GM18508 (cell line): Measurements from ENCODE around the gene NUDT19.
"Not testable (repeated sequence)": the region's sequence is repeated elsewhere in the genome, so short reads cannot be mapped to it uniquely, and the experiment has no call there.

Experiments
- ATAC-seq: cut with Tn5 transposase; IDR thresholded peaks from one replicate; pipeline ENCODE4 v1.9.1; 2021; ENCODE audit warnings: moderate number of reproducible peaks; ENCODE audit not compliant: insufficient read depth, unreplicated experiment

Gene NUDT19

GRCh38 chr19:32691291-32691951 lies at the start of gene NUDT19:
NUDT19 (plus strand) TSS chr19:32691821; CDS start chr19:32691961, 140 bp downstream.
- ATAC-seq, result peak; percentile 55

DNA sequence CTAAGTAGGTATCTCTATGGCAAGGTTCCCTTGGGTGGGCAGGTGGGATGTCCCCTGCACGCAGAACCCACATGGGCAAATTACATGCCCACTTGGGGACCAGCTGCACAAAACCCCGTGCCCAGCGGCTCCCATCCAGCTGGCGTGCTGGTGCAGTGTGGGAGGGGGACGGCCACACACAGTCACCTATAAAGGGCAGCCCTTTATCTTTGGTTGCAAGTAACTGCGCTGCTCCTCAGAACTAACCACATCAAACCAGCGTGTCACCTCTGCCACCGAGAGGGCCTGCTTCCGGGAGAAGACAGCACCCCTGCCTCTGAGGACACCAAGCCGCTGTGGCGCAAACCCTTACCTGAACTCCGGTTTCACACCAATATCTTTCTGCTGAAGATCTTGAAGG lies 48.9 kb upstream of the NUDT19 start:
- no peak for ATAC-seq

DNA sequence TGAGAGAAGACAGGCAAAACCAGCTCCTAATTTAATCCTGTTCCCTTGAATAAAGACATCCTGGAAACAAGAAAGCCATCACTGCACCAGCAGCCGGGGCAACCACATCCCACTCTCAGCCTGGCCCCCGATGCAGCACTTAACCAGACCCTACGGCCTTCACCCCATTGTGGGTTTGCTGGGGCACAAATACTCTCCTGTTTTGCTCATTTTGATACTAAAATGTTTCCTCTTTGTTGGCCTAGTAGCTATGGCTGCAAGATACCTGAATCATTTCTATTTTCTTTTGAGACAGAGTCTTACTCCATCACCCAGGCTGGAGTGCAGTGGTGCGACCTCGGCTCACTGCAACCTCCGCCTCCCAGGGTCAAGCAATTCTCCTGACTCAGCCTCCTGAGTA lies 45.1 kb upstream of the NUDT19 start:
- no peak for ATAC-seq

GRCh38 chr19:32647361-32647760 lies 44.3 kb upstream of the NUDT19 start:
- ATAC-seq, result no peak

DNA sequence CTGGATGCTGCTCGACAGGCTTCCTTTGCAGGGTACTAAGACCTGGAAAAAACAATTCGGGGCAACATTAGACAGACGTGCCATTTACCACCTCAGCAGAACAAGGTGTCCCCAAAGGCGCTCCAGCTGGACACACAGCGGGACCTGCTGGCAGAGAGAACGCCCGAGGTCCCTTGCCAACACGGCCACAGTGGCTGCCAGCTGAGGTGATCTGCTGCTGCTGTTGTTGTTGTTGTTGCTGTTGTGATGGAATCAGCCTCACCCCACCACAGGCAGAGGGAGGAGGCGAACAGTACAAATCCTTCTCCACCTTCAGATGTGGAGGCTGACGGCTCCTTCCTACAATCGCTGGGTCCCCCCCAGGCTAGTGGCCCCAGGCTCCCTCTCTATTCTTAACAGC lies 41.9 kb upstream of the NUDT19 start:
- no peak for ATAC-seq

DNA sequence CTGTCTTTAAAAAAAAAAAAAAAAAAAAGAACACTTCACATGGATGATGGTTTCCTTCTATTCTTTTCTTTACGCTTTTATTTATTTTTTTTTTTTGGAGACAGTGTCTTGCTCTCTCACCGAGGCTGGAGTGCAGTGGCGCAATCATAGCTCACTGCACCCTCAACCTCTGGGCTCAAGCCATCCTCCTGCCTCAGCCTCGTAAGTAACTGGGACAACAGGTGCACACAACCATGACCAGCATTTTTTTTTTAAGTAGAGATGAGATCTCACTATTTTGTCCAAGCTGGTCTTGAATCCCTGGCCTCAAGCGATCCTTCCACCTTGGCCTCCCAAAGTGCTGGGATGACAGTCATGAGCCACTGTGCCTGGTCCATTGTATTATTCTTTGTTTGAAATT lies 41.0 kb upstream of the NUDT19 start:
- ATAC-seq, result no peak

DNA sequence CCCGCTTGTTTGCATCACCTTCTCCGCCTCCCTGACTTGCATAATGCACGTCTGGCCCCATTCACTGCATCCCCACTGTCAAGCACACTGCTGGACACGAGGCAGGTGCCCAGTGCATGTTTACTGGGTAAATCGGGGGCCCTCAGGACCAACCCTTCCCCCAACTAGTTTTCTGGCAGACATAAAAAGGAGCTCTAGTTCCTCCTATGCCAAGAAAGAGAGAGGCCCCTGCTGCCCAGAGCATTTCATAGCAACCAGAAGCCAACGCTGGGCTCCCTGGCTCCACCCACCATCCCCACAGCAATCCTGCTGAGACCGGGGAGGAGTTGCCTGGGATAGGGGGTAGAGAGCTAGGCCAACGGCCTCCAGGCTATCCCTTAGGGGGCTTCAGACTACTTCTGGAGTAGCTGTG lies 39.9 kb upstream of the NUDT19 start:
- ATAC-seq, result no peak

- not testable (repeated sequence) for ATAC-seq
Measured at GRCh38 chr19:32652331-32652730, 39.3 kb upstream of the NUDT19 start.

GRCh38 chr19:32652894-32653598 lies 38.6 kb upstream of the NUDT19 start:
- ATAC-seq, result no peak

- ATAC-seq, result no peak
Measured at GRCh38 chr19:32653599-32653915, 38.1 kb upstream of the NUDT19 start.

DNA sequence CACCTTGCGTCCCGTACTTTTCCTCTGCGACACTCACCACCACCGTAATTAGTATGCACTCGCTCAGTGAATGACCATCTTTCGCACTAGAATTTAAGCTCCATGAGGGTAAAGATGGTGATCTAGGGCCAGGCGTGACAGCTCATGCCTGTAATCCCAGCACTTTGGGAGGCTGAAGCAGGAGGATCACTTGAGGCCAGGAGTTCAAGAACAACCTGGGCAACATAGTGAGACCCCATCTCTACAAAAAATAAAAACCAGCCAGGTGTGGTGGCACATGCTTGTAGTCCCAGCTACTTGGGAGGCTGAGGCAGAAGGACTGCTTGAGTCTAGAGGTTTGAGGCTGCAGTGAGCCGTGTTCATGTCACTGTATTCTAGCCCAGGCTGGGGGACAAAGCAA lies 35.2 kb upstream of the NUDT19 start:
- ATAC-seq, result not testable (repeated sequence)

DNA sequence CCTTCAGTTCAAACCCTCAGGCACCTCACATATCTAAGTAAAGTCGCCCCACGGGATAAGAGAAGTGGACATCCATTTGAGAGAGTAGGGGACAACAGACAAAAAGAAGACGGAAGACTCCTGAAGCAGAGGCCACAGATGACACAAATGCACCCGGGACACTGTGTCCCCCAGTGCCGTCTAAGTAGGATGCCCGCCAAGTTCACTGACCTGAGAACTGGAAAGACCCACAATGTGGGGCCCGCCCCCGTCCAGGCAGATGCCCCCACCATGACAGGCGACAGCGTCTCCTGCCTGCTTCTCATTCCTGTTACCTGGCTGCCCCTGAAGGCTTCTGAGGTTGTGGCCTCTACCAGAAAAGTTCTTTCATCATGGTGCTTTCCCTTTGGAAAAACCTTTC lies 33.5 kb upstream of the NUDT19 start:
- ATAC-seq, result no peak

DNA sequence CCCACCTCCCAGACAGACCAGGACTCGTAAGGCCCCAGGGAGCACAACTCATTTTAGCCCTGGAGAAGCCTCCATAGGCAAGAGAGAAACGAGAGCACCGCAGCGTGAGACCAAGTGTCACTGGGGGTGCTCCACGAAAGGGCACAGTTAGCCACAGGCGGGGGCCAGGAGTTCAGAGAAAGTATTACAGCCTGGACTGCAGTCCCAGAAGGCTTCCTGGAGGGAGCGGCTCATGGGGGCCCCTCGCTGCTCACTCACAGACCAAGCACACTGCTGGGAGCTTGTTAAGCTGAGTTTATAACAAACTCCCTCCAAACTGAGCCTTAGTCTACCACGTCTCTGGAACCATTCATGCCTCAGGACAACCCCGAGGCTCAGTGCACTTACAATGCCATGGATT lies 33.1 kb upstream of the NUDT19 start:
- ATAC-seq, result no peak

DNA sequence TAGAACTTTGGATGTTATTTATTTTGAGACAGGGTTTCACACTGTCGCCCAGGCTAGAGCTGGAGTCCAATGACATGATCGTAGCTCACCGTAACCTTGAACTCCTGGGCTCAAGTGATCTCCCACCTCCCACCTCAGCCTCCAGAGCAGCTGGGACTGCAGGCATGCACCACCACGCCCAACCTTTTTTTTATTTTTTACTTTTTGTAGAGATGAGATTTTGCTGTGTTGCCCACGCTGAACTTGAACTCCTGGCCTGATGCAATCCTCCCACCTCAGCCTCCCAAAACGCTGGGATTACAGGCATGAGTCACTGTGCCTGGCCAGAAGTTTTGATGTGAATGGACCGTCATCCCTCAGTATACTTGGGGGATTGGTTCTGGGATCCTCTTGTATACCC lies 30.3 kb upstream of the NUDT19 start:
- no peak for ATAC-seq

GRCh38 chr19:32662186-32662585 lies 29.4 kb upstream of the NUDT19 start:
- no peak for ATAC-seq

- ATAC-seq, result no peak
Measured at GRCh38 chr19:32666084-32666483, 25.5 kb upstream of the NUDT19 start.

GRCh38 chr19:32669310-32669709 lies 22.3 kb upstream of the NUDT19 start:
- ATAC-seq, result no peak

GRCh38 chr19:32671883-32672593 lies 19.6 kb upstream of the NUDT19 start:
- no peak for ATAC-seq

DNA sequence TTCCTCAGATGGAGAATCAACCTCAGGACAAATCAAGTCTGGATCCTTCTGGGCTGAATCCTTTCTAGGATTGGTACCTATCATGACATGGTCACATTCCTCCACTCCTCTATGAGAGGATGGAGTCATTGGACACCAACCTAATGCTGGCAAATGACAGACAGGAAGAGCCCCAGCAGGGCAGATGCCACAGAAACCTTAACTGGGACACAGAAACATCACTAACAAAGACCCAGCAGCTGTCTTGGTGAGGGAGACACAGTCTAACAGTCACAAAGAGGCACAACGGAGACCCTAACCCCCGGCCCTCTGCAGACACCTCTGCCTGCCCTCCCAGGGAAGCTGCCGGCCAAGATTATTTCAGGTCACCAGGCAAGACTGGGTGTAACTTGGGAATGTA lies 18.8 kb upstream of the NUDT19 start:
- ATAC-seq, result no peak

DNA sequence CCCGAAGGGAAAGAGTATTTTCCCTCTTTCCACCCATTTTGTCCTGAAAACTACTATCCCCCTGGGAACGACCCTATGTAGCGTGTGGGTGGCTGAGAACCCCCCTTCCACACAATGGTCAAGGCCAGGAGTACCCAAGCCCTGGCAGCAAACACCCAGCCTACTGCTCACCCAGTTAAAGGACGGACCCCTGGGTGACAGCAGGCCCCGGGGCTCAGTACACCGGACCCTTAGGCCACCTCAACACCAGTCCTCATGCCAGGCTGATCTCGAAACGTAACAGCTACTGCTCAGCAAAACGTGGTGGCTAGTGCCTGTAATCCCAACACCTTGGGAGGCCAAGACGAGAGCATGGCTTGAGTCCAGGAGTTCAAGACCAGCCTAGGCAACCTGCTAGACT lies 18.0 kb upstream of the NUDT19 start:
- no peak for ATAC-seq

DNA sequence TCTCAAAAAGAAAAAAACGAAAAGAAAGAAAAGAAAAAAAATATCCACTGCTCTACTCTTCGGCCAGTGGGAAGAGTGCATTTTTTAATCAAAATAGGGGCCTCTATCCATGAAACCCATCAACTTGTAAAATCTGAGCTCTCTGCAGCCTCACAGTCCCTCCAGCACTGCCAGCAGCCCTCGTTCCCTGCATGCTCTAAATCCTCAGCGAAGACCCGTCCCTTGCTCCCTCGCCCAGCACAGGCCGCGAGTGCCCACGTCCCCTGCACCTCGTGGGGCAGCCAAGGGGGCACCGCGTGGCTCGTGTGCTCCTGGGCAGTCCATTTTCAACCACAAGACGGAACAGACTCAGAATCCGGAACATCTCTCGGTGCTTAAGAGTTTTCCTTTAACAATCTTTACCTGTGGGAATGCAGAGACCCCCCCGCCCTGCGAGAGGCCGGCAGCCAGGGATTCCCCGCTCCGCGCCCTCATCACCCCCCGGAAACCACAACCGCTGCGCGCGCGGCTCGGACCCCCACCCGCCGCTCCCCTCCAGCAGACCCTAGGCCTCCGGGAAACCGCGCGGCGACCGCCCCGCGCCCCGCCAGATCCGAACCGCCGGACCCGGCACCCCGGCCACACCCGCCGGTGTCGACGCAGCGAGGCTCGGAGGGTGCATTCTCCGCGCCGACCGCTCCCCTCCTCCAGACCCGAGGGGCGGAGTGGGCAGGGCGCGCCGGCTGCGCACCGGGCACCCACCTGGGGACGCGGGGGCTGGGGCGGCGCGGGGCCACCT lies 17.3 kb upstream of the NUDT19 start:
- no peak for ATAC-seq
